Common myeloid progenitor, CD34-positive (primary cell): Measurements from ENCODE around the gene RTL10.
"Not testable (repeated sequence)": the region's sequence is repeated elsewhere in the genome, so short reads cannot be mapped to it uniquely, and the experiment has no call there.

Experiments
- CTCF ChIA-PET: fragments of 350-600 bp; sonication (Branson Sonifier 250); formaldehyde crosslinking; loops from one replicate; lab custom pipeline; 2021; ENCODE audit warnings: antibody characterized with exemption; lab: Charles Lee
- POLR2A ChIA-PET: fragments of 350-600 bp; sonication (Branson Sonifier 250); formaldehyde crosslinking; loops from one replicate; lab custom pipeline; 2021; ENCODE audit warnings: antibody characterized with exemption; lab: Charles Lee
- DNase-seq, 3 donors: peaks; one replicate each; pipeline versions ENCODE4 v3.0.0 to v3.0.0-alpha.2; 2013
- H3K27ac ChIP-seq, 2 experiments: 1 replicate in 1 of 2; 2 replicates in 1 of 2; pipeline ENCODE4 v1.7.0; 2013; ENCODE audit warnings: inconsistent platforms in 2 of 2, low read length in 2 of 2, mild to moderate bottlenecking in 2 of 2, low read depth in 1 of 2, moderate library complexity in 1 of 2; ENCODE audit not compliant: severe bottlenecking in 2 of 2, insufficient read depth in 1 of 2, poor library complexity in 1 of 2
- H3K27me3 ChIP-seq, 5 experiments: replicated peaks in 2 of 5; 1 replicate in 3 of 5; 2 replicates in 2 of 5; pipeline versions ENCODE4 v1.6.1 to v1.7.0; 2013; ENCODE audit warnings: low read length in 4 of 5, mild to moderate bottlenecking in 2 of 5, moderate library complexity in 2 of 5, inconsistent platforms in 1 of 5; ENCODE audit not compliant: insufficient read depth in 5 of 5, control insufficient read depth in 4 of 5
- H3K36me3 ChIP-seq, 4 experiments: 1 replicate in 2 of 4; 2 replicates in 2 of 4; pipeline versions ENCODE4 v1.6.1 to v1.7.0; 2013; ENCODE audit warnings: low read length in 3 of 4, control low read depth in 1 of 4, mild to moderate bottlenecking in 1 of 4; ENCODE audit not compliant: control insufficient read depth in 4 of 4, insufficient read depth in 4 of 4
- H3K4me1 ChIP-seq, 4 experiments: 1 replicate in 3 of 4; 2 replicates in 1 of 4; pipeline versions ENCODE4 v1.6.1 to v1.7.1; 2013; ENCODE audit warnings: low read length in 3 of 4, mild to moderate bottlenecking in 3 of 4, control low read depth in 1 of 4, inconsistent platforms in 1 of 4, moderate library complexity in 1 of 4; ENCODE audit not compliant: control insufficient read depth in 4 of 4, insufficient read depth in 4 of 4; ENCODE audit errors: control extremely low read depth in 1 of 4
- H3K4me3 ChIP-seq, 7 experiments: 1 replicate in 4 of 7; 2 replicates in 3 of 7; pipeline versions ENCODE4 v1.5.1 to v1.7.0; 2013; ENCODE audit warnings: mild to moderate bottlenecking in 7 of 7, low read length in 6 of 7, moderate library complexity in 6 of 7, inconsistent platforms in 2 of 7, low read depth in 2 of 7, control low read depth in 1 of 7; ENCODE audit not compliant: insufficient read depth in 4 of 7, control insufficient read depth in 1 of 7; ENCODE audit errors: extremely low read depth in 1 of 7
- H3K9me3 ChIP-seq, 5 experiments: 1 replicate in 4 of 5; 2 replicates in 1 of 5; pipeline versions ENCODE4 v1.6.1 to v1.7.1; 2013; ENCODE audit warnings: low read length in 4 of 5, mild to moderate bottlenecking in 2 of 5, inconsistent platforms in 1 of 5, low read depth in 1 of 5, moderate library complexity in 1 of 5; ENCODE audit not compliant: control insufficient read depth in 4 of 5, insufficient read depth in 2 of 5; ENCODE audit errors: control extremely low read depth in 1 of 5
- WGBS: methylation state at CpG from one replicate; pipeline ENCODE4 v1.1.5; 2013; ENCODE audit not compliant: insufficient coverage; 5-methylcytosine and 5-hydroxymethylcytosine counted together

Gene RTL10

GRCh38 chr22:19833327-19833726, 21.3 kb downstream of the RTL10 start:
- H3K27me3 ChIP-seq, H3K4me3 ChIP-seq, DNase-seq, H3K27ac ChIP-seq, POLR2A ChIA-PET, H3K9me3 ChIP-seq, H3K36me3 ChIP-seq, H3K4me1 ChIP-seq: not testable (repeated sequence)
- CTCF ChIA-PET, result interaction anchor here (0.6 to 1.7 kb wide), 5 partner anchors 9 to 924 kb away, joined by 3 to 8 read pairs (median 4); no protein-coding TSS in a partner anchor
- 97% methylated on average over 4 of the region's 9 CpGs for WGBS

- H3K4me1 ChIP-seq, result peaks cover 0 to 4% (median 0%) of the 10 kb centered on the region in 4 experiments
- no peaks in the 10 kb centered on the region for H3K36me3 ChIP-seq
- DNase-seq, result peak in 2 of 3 donors; percentile 10 to 39
- H3K27me3 ChIP-seq, result no peaks in the 10 kb centered on the region
- no peaks in the 10 kb centered on the region for H3K9me3 ChIP-seq
- ChIA-PET POLR2A (no interaction called here), CTCF (interaction anchor here (0.9 to 1.7 kb wide), 7 partner anchors 8 to 101 kb away, joined by 3 to 9 read pairs (median 4); no protein-coding TSS in a partner anchor)
- 86% methylated on average over 6 of the region's 7 CpGs for WGBS
- H3K27ac ChIP-seq, result no peak overlapping the region
- no peak overlapping the region for H3K4me3 ChIP-seq
Measured at GRCh38 chr22:19832476-19833108, 22.1 kb downstream of the RTL10 start.

- H3K4me1 ChIP-seq, H3K27ac ChIP-seq, H3K9me3 ChIP-seq, H3K36me3 ChIP-seq, H3K27me3 ChIP-seq, H3K4me3 ChIP-seq, DNase-seq, POLR2A ChIA-PET: not testable (repeated sequence)
- 60% methylated on average over 1 of the region's 3 CpGs for WGBS
- CTCF ChIA-PET, result interaction anchor here (1.1 to 1.7 kb wide), 5 partner anchors 12 to 101 kb away, joined by 3 to 9 read pairs (median 4); no protein-coding TSS in a partner anchor
Measured at GRCh38 chr22:19831979-19832378, 22.7 kb downstream of the RTL10 start.

GRCh38 chr22:19831016-19831415, 23.7 kb downstream of the RTL10 start:
- Histone ChIP-seq H3K27me3 (no peaks in the 10 kb centered on the region), H3K27ac (no peak overlapping the region), H3K9me3 (peaks cover 0 to 1% (median 0%) of the 10 kb centered on the region in 5 experiments), H3K4me1 (peaks cover 0 to 4% (median 0%) of the 10 kb centered on the region in 4 experiments), H3K4me3 (no peak overlapping the region), H3K36me3 (no peaks in the 10 kb centered on the region)
- ChIA-PET POLR2A (no interaction called here), CTCF (no interaction called here)
- no peak for DNase-seq
- WGBS, result 100% methylated on average over 2 of the region's 6 CpGs

- H3K9me3 ChIP-seq, result peaks cover 0 to 1% (median 0%) of the 10 kb centered on the region in 5 experiments
- ChIA-PET CTCF (no interaction called here), POLR2A (no interaction called here)
- WGBS, result no CpG with 5 or more reads among the region's 2 CpGs
- H3K36me3 ChIP-seq, result no peaks in the 10 kb centered on the region
- H3K27ac ChIP-seq, result peak overlapping the region in 1 of 2 experiments; percentile 21
- H3K4me1 ChIP-seq, result peaks cover 0 to 4% (median 0%) of the 10 kb centered on the region in 4 experiments
- no peak for DNase-seq
- H3K4me3 ChIP-seq, result no peak overlapping the region
- no peaks in the 10 kb centered on the region for H3K27me3 ChIP-seq
Measured at GRCh38 chr22:19828035-19828401, 26.7 kb downstream of the RTL10 start.

- peaks cover 0 to 2% (median 0%) of the 10 kb centered on the region in 4 experiments for H3K4me1 ChIP-seq
- H3K9me3 ChIP-seq, result peaks cover 0 to 1% (median 0%) of the 10 kb centered on the region in 5 experiments
- H3K4me3 ChIP-seq, result no peak overlapping the region
- H3K27ac ChIP-seq, result peak overlapping the region in 1 of 2 experiments; percentile 21
- ChIA-PET POLR2A (no interaction called here), CTCF (no interaction called here)
- H3K36me3 ChIP-seq, result no peaks in the 10 kb centered on the region
- H3K27me3 ChIP-seq, result no peaks in the 10 kb centered on the region
- WGBS, result 100% methylated on average over 2 of the region's 10 CpGs
- no peak for DNase-seq
Measured at GRCh38 chr22:19827341-19828034, 27.2 kb downstream of the RTL10 start.

GRCh38 chr22:19826619-19826950, 28.1 kb downstream of the RTL10 start:
- 45% methylated on average over 1 of the region's 2 CpGs for WGBS
- ChIA-PET POLR2A (no interaction called here), CTCF (no interaction called here)
- H3K4me3 ChIP-seq, result no peak overlapping the region
- no peaks in the 10 kb centered on the region for H3K27me3 ChIP-seq
- no peaks in the 10 kb centered on the region for H3K36me3 ChIP-seq
- H3K9me3 ChIP-seq, result peaks cover 0 to 1% (median 0%) of the 10 kb centered on the region in 5 experiments
- no peaks in the 10 kb centered on the region for H3K4me1 ChIP-seq
- H3K27ac ChIP-seq, result no peak overlapping the region
- DNase-seq, result no peak
